ENCODE results near the gene LGMN. TPM values are rescaled to one million over a fixed set of nuclear protein-coding genes. Genes with fewer than 3 reads are reported as not detected.

LGMN gene
- total RNA-seq, 1 donor from 2014 or later = 79.7 TPM

DNA sequence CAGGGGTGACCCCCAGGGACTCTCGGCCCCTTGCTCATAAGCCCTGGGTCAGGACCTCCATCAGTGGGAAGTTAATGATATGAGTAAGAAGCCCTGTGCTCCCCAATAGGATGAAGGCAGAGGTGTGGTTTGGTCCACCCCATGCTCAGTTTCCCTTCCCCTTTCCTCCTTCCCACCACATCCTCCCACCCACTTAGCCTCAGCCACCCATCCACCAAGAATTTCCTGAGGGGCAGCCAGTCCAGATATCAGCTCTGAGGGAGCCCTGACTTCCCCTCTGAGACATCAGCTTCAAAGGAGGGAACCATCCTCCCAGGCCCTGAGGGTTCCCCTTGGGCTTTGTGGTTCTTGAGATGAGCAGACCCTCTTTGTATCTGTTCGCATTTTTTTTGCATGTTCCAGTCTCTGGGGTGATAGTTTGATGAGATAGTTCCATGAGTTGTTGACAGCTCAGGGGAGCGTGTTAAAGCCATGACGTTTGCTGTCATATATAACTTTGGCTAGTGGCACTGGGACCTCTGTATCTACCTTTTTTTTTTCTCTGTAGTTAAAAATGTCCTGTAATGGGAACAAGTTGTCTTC lies 71.2 kb downstream of the LGMN start:
- peak; percentile 28 for DNase-seq (ENCODE audit: low spot score)

DNA sequence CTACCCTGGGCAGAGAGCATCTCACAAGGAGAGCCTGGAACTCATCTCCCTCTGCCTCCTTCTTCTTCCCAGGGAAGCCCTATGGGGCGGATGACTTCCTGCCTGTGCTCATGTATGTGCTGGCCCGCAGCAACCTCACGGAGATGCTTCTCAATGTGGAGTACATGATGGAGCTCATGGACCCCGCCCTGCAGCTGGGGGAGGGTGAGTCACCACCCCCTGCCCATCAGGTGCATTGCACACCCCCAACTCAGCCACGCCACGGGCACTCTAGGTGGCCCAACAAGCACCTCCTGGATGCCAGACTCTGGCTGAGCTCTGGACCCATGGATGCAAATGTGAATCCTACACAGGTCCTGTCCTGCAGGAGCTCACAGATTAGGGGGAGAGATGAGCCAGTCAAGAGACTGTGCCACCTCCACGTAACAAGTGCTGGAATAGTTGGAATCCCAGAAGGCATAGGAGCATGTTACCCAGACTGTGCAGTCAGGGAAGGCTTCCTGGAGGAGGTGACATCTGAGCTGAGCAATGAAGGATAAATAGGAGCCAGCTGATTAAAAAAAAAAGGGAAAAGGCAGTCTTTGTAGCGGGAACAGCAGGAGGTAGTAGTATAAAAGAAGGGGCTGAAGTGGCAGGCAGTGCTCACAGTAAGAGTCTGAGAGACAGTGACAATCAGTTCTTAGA lies 71.9 kb downstream of the LGMN start:
- no peak for DNase-seq (ENCODE audit: low spot score)

GRCh38 chr14:92675976-92676375 lies 72.5 kb downstream of the LGMN start:
- no peak for DNase-seq (ENCODE audit: low spot score)

- DNase-seq (ENCODE audit: low spot score) = no peak
Observed at GRCh38 chr14:92675421-92675820, 73.0 kb downstream of the LGMN start.

DNA sequence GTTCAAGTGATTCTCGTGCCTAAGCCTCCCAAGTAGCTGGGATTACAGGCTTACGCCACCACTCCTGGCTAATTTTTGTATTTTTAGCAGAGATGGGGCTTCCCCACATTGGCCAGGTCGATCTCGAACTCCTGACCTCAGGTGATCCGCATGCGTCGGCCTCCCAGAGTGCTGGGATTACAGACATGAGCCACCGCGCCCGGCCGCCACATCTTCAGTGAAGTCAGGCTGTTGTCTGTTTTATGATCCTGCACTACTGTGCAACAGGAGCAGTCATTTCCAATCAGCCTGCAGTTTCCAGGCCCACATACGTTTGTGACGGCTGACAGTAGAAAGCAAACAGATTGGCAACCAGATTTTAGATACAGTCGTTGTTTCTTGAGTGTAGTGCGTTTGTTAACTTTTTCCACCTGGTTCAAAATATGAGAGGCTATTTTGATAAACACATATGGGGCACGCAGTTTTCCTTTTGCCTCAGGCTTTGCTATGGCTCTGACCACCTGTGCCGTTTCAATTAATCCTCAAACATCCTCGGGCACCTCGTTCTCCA lies 74.8 kb downstream of the LGMN start:
- no peak for DNase-seq (ENCODE audit: low spot score)

- DNase-seq (ENCODE audit: low spot score) = no peak
Observed at GRCh38 chr14:92670643-92671366, 77.6 kb downstream of the LGMN start.

DNA sequence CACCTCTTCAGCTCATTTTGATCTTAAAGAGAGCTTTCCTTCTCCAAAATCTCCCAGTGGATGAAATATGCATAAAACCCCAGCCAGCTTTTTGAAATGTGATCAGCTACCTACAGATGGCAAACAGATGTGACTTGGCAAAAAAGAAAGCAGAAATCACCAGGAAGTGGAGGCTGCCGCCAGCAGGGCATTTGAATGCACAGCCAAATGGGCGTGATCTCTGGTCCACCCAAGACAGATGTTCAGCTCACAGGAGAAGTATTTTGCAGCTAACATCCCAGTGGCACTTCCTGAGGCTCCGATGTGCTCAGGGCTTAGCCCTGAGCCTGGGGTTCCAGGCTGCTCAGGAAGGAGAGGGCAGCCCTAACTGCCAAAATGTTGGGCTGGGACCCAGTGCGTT lies 78.3 kb downstream of the LGMN start:
- DNase-seq (ENCODE audit: low spot score) = peak; percentile 57

GRCh38 chr14:92668276-92668973 lies 80.0 kb downstream of the LGMN start:
- no peak for DNase-seq (ENCODE audit: low spot score)

- no peak for DNase-seq (ENCODE audit: low spot score)
Observed at GRCh38 chr14:92666251-92666650, 82.2 kb downstream of the LGMN start.

DNA sequence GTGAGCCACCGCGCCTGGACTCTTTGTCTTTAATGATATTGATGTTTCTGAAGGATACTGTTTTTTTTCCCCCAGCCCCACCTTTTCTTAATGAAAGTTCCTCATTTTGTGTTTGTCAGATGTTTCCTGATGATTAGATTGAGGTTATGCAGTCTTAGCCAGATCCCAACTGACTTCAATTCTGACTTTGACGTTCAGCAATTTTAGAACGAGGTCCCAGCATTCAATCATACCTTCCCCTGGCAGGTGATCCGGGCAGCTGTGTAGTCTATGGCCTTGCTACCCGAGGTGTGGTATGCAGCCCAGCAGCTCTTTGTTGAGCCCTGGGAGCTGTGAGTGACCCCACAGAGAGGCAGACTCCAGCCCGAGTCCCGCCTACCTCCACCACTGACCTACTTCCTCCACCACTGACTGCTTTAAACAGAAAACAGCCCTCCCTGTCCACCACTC lies 82.7 kb downstream of the LGMN start:
- no peak for DNase-seq (ENCODE audit: low spot score)

- no peak for DNase-seq (ENCODE audit: low spot score)
Observed at GRCh38 chr14:92663049-92663448, 85.4 kb downstream of the LGMN start.

GRCh38 chr14:92660571-92660970 lies 87.9 kb downstream of the LGMN start:
- DNase-seq (ENCODE audit: low spot score) = no peak

DNA sequence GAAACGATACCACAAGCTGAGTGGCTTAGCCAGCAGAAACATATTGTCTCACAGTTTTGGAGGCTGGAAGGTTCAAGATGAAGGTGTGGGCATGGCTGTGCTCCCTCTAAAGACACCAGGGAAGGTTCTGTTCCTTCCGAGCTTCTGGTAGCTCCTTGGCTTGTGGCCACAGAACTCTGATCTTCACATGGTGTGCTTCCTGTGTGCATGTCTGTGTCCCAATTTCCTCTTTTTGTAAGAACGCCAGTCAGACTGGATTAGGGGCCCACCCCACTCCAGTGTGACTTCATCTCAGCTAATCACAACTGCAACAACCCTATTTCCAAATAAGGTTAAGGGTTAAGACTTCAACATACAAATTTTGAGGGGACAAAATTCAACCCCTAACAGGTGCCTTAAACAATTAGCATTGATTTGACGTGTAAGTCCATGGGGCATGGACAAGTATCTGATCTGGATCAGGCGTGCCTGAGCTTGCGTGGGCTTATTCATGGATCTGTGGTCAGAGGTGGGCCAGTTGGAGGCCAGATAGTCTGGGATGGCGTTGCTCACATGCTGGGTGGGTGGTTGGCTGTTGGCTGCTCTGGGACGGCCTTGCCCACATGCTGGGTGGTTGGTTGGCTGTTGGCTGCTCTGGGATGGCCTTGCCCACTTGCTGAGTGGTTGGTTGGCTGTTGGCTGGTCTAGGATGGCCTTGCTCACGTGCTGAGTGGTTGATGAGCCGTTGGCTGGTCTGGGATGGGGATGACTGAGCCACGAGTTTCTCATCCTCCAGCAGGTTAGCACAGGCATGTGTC lies 88.5 kb downstream of the LGMN start:
- peak; percentile 49 for DNase-seq (ENCODE audit: low spot score)

DNA sequence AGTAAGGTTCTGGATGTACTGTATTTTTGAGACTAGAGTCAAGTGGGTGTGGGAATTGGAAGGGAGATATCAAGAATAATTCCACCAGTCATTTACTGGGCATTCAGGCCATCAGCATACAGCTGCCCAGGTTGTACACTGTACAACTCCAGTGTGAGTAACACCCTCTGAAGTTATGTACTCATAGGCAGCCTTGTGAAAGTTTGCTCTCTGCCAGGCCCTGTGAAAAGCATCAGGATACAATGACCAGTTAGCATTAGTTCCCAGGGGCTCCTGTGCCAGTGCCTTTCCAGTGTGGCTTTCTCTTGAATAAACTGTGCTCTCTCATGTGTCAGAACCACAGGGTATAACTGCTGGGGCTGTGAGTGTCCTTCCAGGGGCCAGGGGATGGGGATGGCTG lies 89.7 kb downstream of the LGMN start:
- no peak for DNase-seq (ENCODE audit: low spot score)

DNA sequence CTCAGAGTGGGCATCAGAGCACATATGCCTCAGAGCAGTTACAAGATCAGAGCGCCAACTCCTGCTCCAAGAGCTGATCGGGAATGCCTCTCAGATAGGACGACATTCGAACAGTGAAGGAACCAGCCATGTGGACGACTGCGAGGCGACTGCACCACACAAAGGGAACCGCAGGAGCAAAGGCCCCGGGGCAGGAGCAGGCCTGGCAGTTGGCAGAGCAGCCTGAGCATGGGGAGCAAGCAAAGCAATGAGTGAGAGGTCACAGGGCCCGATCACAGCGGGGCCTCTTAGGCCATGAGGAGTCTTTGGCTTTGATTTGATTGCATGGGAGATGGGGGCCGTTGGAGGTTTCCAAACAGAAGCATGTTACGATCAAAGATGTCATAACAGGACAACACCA lies 90.3 kb downstream of the LGMN start:
- no peak for DNase-seq (ENCODE audit: low spot score)

GRCh38 chr14:92657457-92658142 lies 90.8 kb downstream of the LGMN start:
- DNase-seq (ENCODE audit: low spot score) = peak; percentile 67

GRCh38 chr14:92656306-92657081 lies 91.9 kb downstream of the LGMN start:
- DNase-seq (ENCODE audit: low spot score) = no peak

GRCh38 chr14:92655419-92656201 lies 92.8 kb downstream of the LGMN start:
- DNase-seq (ENCODE audit: low spot score) = peak; percentile 40
